Left kidney (tissue), 8 donors: ENCODE results near the gene FADS3. TPM values are rescaled to one million over a fixed set of nuclear protein-coding genes. Genes with fewer than 3 reads are reported as not detected.
A peak's percentile ranks its signal among the peaks of the same experiment; 100 is the strongest.

Experiments used
- DNase-seq: peaks from one replicate; pipeline ENCODE4 v3.0.0-alpha.2; 2013
- long read RNA-seq, 8 donors: transcript quantifications; one replicate each; lab custom pipeline, GENCODE V29; 2026
- polyA plus RNA-seq: library from polyadenylated mRNA; unstranded; fragments of 120-200 nt; gene quantifications from one replicate; pipeline ENCODE4 v1.2.1, GENCODE V29; 2013; ENCODE audit not compliant: insufficient read length

The FADS3 gene, protein sequence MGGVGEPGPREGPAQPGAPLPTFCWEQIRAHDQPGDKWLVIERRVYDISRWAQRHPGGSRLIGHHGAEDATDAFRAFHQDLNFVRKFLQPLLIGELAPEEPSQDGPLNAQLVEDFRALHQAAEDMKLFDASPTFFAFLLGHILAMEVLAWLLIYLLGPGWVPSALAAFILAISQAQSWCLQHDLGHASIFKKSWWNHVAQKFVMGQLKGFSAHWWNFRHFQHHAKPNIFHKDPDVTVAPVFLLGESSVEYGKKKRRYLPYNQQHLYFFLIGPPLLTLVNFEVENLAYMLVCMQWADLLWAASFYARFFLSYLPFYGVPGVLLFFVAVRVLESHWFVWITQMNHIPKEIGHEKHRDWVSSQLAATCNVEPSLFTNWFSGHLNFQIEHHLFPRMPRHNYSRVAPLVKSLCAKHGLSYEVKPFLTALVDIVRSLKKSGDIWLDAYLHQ
- polyA plus RNA-seq, result 13.8 TPM
- long read RNA-seq, donor 1, partial matches to known transcripts, result 5 of 6 reads
- long read RNA-seq, donor 1, other reads (novel, unspliced or antisense), result 0 of 6 reads
- long read RNA-seq, donor 2, partial matches to known transcripts, result 5 of 10 reads
- long read RNA-seq, donor 2, other reads (novel, unspliced or antisense), result 0 of 10 reads
- long read RNA-seq, donor 3, partial matches to known transcripts, result 0 of 3 reads
- long read RNA-seq, donor 3, other reads (novel, unspliced or antisense), result 0 of 3 reads
- long read RNA-seq, donor 4, result 0 reads
- long read RNA-seq, donor 5, transcript FADS3-201 (12 exons, 1,779 nt), result major isoform, 9 of 10 reads
- long read RNA-seq, donor 5, partial matches to known transcripts, result 0 of 10 reads
- long read RNA-seq, donor 5, other reads (novel, unspliced or antisense), result 0 of 10 reads
- long read RNA-seq, donor 6, transcript FADS3-201 (12 exons, 1,779 nt), result major isoform, 6 of 8 reads
- long read RNA-seq, donor 6, partial matches to known transcripts, result 0 of 8 reads
- long read RNA-seq, donor 6, other reads (novel, unspliced or antisense), result 0 of 8 reads
- long read RNA-seq, donor 7, partial matches to known transcripts, result 6 of 10 reads
- long read RNA-seq, donor 7, other reads (novel, unspliced or antisense), result 0 of 10 reads
- long read RNA-seq, donor 8, partial matches to known transcripts, result 0 of 3 reads
- long read RNA-seq, donor 8, other reads (novel, unspliced or antisense), result 0 of 3 reads

GRCh38 chr11:61891331-61892084 lies at the start of gene FADS3:
FADS3 (minus strand) TSS chr11:61891545; CDS start chr11:61891381, 164 bp downstream.
- peak; percentile 61 for DNase-seq

GRCh38 chr11:61940466-61940865 lies 49.1 kb upstream of the FADS3 start:
- no peak for DNase-seq

DNA sequence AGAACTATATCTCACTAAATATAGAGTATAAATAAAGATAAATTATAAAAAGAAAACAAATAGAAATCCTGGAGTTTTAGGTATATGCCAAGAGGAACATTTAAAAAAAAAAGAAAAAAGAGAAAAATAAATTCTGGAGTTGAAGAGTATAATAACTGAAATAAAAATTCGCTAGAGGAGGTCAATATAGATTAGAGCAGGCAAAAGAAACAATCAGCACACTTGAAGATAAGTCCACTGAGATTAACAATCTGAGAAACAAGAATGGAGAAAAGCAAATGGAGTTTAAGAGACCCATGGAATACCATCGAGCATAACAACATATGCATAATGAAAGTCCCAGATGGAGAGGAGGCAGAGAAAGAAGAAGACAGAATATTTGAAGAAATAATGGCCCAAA lies 44.5 kb upstream of the FADS3 start:
- no peak for DNase-seq

DNA sequence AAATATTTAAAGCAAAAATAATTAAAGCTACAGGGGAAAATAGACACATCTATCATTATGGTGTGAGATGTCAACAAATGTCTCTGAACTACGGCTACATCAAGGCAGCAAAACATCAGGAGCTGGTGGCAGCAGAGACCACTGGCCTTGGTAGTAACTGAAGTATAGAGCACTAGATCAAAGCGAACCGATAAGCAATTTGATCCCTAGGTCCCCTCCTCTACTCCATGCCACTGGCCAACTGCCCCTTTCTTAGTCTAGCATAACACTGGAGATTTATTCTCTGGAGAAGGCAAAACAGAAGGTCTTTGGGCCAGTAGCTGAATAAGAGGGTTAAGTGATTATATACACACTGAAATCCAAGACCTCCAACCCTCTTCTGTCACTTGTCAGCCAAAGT lies 39.6 kb upstream of the FADS3 start:
- DNase-seq, result no peak

- DNase-seq, result no peak
Observed at GRCh38 chr11:61928606-61929005, 37.3 kb upstream of the FADS3 start.

- no peak for DNase-seq
Observed at GRCh38 chr11:61927501-61927900, 36.2 kb upstream of the FADS3 start.

GRCh38 chr11:61926235-61926634 lies 34.9 kb upstream of the FADS3 start:
- no peak for DNase-seq

- no peak for DNase-seq
Observed at GRCh38 chr11:61925736-61926135, 34.4 kb upstream of the FADS3 start.

DNA sequence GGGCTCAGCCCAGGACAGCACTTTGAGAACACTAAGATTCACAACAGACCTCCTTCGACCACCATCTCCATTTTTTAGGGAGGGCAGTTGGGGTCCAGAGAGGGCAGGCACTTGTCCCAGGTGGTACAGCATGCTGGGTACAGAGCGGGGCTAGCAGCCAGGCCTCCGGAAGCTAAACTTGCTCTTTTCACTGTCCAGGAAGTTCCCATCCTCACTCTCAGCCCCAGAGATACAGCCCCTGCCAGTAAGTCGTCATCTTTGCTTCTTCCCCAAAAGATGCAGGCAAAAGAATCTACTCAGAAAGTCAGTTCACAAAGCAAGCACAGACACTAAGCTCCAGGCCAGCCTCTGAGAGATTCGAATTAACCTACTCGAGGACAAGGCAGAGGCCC lies 32.7 kb upstream of the FADS3 start:
- DNase-seq, result no peak

- peak; percentile 84 for DNase-seq
Observed at GRCh38 chr11:61923166-61924063, 32.1 kb upstream of the FADS3 start.

GRCh38 chr11:61922539-61922938 lies 31.2 kb upstream of the FADS3 start:
- DNase-seq, result peak; percentile 71

GRCh38 chr11:61921446-61921845 lies 30.1 kb upstream of the FADS3 start:
- DNase-seq, result no peak

GRCh38 chr11:61919705-61920631 lies 28.6 kb upstream of the FADS3 start:
- no peak for DNase-seq

DNA sequence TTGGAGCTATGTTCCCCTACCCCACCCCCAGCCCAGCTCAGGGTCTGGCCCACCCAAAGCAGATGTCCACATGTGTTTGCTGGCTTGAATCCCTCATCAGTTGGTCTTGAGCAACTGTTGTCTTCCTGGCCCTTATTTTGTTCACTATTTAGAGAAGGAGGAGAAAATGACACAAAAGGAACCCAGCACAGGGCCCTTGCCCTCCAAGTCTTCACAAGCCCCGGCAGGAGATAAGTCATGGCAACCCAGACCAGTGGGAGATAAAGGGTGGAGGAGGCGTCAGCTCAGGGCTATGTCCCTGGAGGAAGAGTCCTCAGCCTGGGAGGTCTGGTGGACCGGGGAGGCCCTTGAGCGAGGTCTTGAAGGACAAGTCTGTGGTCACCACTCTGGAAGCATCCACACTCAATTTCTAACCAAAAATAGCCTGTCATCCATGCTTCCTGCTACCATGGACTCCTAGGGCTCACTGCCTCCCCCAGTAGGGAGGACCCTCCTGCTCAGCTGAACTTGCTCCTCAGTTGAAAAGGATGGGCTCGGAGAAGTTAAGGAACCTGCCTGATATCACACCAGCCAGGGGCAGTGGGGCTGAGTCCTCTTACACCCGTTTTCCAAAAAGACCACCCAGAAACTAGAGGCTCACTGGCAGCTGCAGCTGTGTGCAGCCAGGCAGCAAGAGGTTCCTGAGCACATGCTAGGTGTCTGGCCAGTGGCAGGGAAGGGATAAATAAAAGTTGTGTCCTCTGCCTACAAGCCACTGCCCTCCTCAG lies 27.8 kb upstream of the FADS3 start:
- DNase-seq, result no peak

DNA sequence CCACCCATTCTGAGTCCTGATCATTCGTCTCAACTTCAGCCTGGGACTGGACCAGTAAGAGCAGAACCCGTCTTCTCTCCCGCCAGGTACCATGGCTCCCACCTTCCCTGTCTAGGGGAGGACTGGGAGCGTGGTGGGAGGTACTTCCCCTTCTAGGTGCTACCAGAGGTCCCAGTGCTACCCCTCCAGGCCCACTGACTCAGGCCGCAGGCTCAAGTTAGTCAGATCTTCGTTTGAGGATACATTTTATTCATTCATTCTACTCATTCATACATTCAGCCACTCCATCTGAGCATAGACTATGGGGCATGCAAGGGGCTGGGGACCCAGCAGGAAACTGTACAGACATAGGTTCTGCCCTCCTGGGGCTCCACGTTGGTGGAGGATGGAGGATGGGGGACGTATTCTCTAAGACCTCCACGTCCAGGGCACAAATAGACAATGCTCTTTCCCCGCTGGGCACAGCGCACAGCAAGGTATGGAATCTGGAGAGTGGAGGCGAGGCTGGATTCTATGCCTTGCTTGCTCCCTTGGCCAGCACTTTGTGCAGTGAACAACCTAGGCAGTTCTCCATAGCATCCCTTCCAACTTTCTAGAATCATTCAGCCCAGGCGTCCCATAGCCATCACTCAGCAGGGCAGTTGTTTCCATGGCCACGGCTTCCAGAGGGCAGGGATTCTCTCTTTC lies 27.0 kb upstream of the FADS3 start:
- DNase-seq, result no peak

- DNase-seq, result peak; percentile 59
Observed at GRCh38 chr11:61917334-61918109, 26.2 kb upstream of the FADS3 start, which contains the start of gene RAB3IL1. RAB3IL1 (minus strand) TSS chr11:61917566; CDS start chr11:61917367, 199 bp downstream.

- DNase-seq, result no peak
Observed at GRCh38 chr11:61916737-61917333, 25.5 kb upstream of the FADS3 start.
